ENCODE results near the gene TUBGCP6.

GRCh38 chr22:50205781-50206569 lies 38.8 kb downstream of the TUBGCP6 start:
- TF ChIP-seq CTCF (conservative IDR thresholded peaks at IDR 0.05; ENCODE audit: low read depth, low read length): no peak
- TF ChIP-seq EZH2 (IDR thresholded peaks at IDR 0.05; ENCODE audit: borderline replicate concordance, low read depth, low read length, poor library complexity, severe bottlenecking): no peak

Measured in A673 (cell line).